IMR-90 (cell line): ENCODE measurements around the gene SLC4A4. TPM values are rescaled to one million over a fixed set of nuclear protein-coding genes. Genes with fewer than 3 reads are reported as not detected.
A peak's percentile ranks its signal among the peaks of the same experiment; 100 is the strongest.

Experiments
- ATAC-seq: fragments of 200-7000 bp; cut with Tn5 transposase; 2 replicates; pipeline ENCODE4 v1.9.1; 2020; ENCODE audit warnings: low read depth, mild to moderate bottlenecking, moderate library complexity
- BruUV-seq: library from RNA; stranded (reverse); fragments of 400-500 nt; replicated peaks from 2 replicates; lab custom pipeline; 2021; lab: Mats Ljungman, UMichigan
- CTCF ChIA-PET: fragments of 300-600 bp; formaldehyde crosslinking; extraction: SDS; loops from one replicate; lab custom pipeline; 2021; ENCODE audit warnings: antibody characterized with exemption; lab: Yijun Ruan, JAX
- POLR2A ChIA-PET: fragments of 300-600 bp; sonication (Branson Sonifier 250); formaldehyde crosslinking; loops from one replicate; lab custom pipeline; 2022; ENCODE audit warnings: antibody characterized with exemption; ENCODE audit not compliant: unreplicated experiment; lab: Charles Lee
- DNase-seq: peaks from one replicate; pipeline ENCODE4 v3.0.0; 2013
- H2AFZ ChIP-seq: replicated peaks from 2 replicates; pipeline ENCODE3; 2013; ENCODE audit warnings: low read length, mild to moderate bottlenecking; ENCODE audit not compliant: poor library complexity
- H2AK5ac ChIP-seq: 2 replicates; pipeline ENCODE4 v1.6.1; 2013; ENCODE audit warnings: low read depth, low read length, inconsistent platforms
- H2AK9ac ChIP-seq: replicated peaks from 2 replicates; pipeline ENCODE3; 2013; ENCODE audit warnings: mild to moderate bottlenecking, low read depth, low read length, moderate library complexity; ENCODE audit not compliant: poor library complexity
- H2BK120ac ChIP-seq: 2 replicates; pipeline ENCODE4 v1.6.1; 2013; ENCODE audit warnings: low read depth, low read length, inconsistent platforms
- H2BK15ac ChIP-seq: 3 replicates; pipeline ENCODE4 v1.6.1; 2013; ENCODE audit warnings: low read depth, low read length, inconsistent platforms
- H2BK20ac ChIP-seq: 2 replicates; pipeline ENCODE4 v1.6.1; 2013; ENCODE audit warnings: low read depth, mild to moderate bottlenecking, inconsistent platforms, low read length, moderate library complexity
- H2BK5ac ChIP-seq: 2 replicates; pipeline ENCODE4 v1.6.1; 2013; ENCODE audit warnings: mild to moderate bottlenecking, low read depth, low read length, inconsistent platforms; ENCODE audit not compliant: poor library complexity, severe bottlenecking
- H3K14ac ChIP-seq: replicated peaks from 2 replicates; pipeline ENCODE4 v1.6.1; 2013; ENCODE audit warnings: low read depth, low read length, inconsistent platforms
- H3K18ac ChIP-seq: 2 replicates; pipeline ENCODE4 v1.6.1; 2013; ENCODE audit warnings: low read depth, low read length, control low read depth
- H3K23ac ChIP-seq: 2 replicates; pipeline ENCODE4 v1.6.1; 2013; ENCODE audit warnings: low read depth, low read length, inconsistent platforms
- H3K27ac ChIP-seq: 2 replicates; pipeline ENCODE4 v1.5.1; 2013; ENCODE audit warnings: mild to moderate bottlenecking, control low read depth, low read length; ENCODE audit not compliant: insufficient read depth
- H3K27me3 ChIP-seq: 2 replicates; pipeline ENCODE4 v1.6.1; 2013; ENCODE audit warnings: low read length; ENCODE audit not compliant: control insufficient read depth, insufficient read depth
- H3K36me3 ChIP-seq: 2 replicates; pipeline ENCODE4 v1.6.1; 2013; ENCODE audit warnings: low read length, mixed read lengths; ENCODE audit not compliant: control insufficient read depth, insufficient read depth
- H3K4ac ChIP-seq: 2 replicates; pipeline ENCODE4 v1.6.1; 2013; ENCODE audit warnings: low read depth, low read length, inconsistent platforms
- H3K4me1 ChIP-seq: 2 replicates; pipeline ENCODE4 v1.6.1; 2013; ENCODE audit warnings: low read length, mixed read lengths; ENCODE audit not compliant: control insufficient read depth, insufficient read depth
- H3K4me2 ChIP-seq: 2 replicates; pipeline ENCODE4 v1.6.1; 2013; ENCODE audit warnings: low read depth, mild to moderate bottlenecking, control low read depth, low read length, moderate library complexity
- H3K4me3 ChIP-seq: 2 replicates; pipeline ENCODE4 v1.5.1; 2013; ENCODE audit warnings: low read depth, mild to moderate bottlenecking, control low read depth, low read length, moderate library complexity; ENCODE audit not compliant: insufficient read depth
- H3K56ac ChIP-seq: 2 replicates; pipeline ENCODE4 v1.6.1; 2013; ENCODE audit warnings: low read length, inconsistent platforms; ENCODE audit not compliant: insufficient read depth; ENCODE audit errors: extremely low read depth
- H3K79me1 ChIP-seq, 2 experiments: 2 replicates each; pipeline ENCODE4 v1.6.1; 2013; ENCODE audit warnings: low read length in 2 of 2, inconsistent platforms in 1 of 2, low read depth in 1 of 2
- H3K9ac ChIP-seq: 2 replicates; pipeline ENCODE4 v1.6.1; 2013; ENCODE audit warnings: low read depth, low read length, control low read depth
- H3K9me1 ChIP-seq: 2 replicates; pipeline ENCODE4 v1.6.1; 2013; ENCODE audit warnings: low read length, inconsistent platforms; ENCODE audit not compliant: insufficient read depth
- H3K9me3 ChIP-seq: 2 replicates; pipeline ENCODE4 v1.6.1; 2013; ENCODE audit warnings: low read length; ENCODE audit not compliant: control insufficient read depth, insufficient read depth
- H4K20me1 ChIP-seq: 2 replicates; pipeline ENCODE4 v1.6.1; 2013; ENCODE audit warnings: low read length, inconsistent platforms; ENCODE audit not compliant: insufficient read depth
- H4K5ac ChIP-seq: 2 replicates; pipeline ENCODE4 v1.6.1; 2013; ENCODE audit warnings: mild to moderate bottlenecking, low read depth, low read length, control low read depth
- H4K8ac ChIP-seq, 2 experiments: 2 replicates each; pipeline ENCODE4 v1.6.1; 2013; ENCODE audit warnings: low read depth in 2 of 2, low read length in 2 of 2, control low read depth in 1 of 2, inconsistent platforms in 1 of 2
- H4K91ac ChIP-seq: 2 replicates; pipeline ENCODE4 v1.6.1; 2013; ENCODE audit warnings: low read depth, low read length, inconsistent platforms; ENCODE audit not compliant: insufficient read depth
- CTCF ChIP-seq: conservative IDR thresholded peaks from 2 replicates; pipeline ENCODE4 v1.5.1; 2012; ENCODE audit warnings: mild to moderate bottlenecking, low read depth, low read length, improper control_type of control experiment
- FOS ChIP-seq: fragments of 150-350 bp; IDR thresholded peaks from 2 replicates; pipeline ENCODE4 v1.6.1; 2016; ENCODE audit warnings: low read depth, low read length
- NFE2L2 ChIP-seq: fragments of 150-350 bp; IDR thresholded peaks from 2 replicates; pipeline ENCODE4 v1.6.1; 2016; ENCODE audit warnings: low read depth, mild to moderate bottlenecking, low read length
- WGBS, 2 experiments: methylation state at CpG; one replicate each; pipeline versions ENCODE4 v1.1.5 to v1.1.7; 2013; ENCODE audit warnings: missing lambda C conversion rate in 2 of 2; ENCODE audit not compliant: insufficient read length in 1 of 2; ENCODE audit errors: extremely low coverage in 2 of 2; 5-methylcytosine and 5-hydroxymethylcytosine counted together
- dilution Hi-C: fragments of 300-500 bp; cut with HindIII; formaldehyde crosslinking; loops from one replicate; pipeline ENCODE4 v1.14.3; 2018; ENCODE audit warnings: low sequenced_read_pairs; ENCODE audit not compliant: unreplicated experiment
- in situ Hi-C: fragments of 300-500 bp; cut with MboI; formaldehyde crosslinking; loops from 3 replicates; pipeline ENCODE4 v1.14.3; 2019; ENCODE audit warnings: low sequenced_read_pairs, inconsistent platforms, mixed read lengths
- intact Hi-C: fragments of 100-400 bp; cut with micrococcal nuclease; formaldehyde crosslinking; loops from 2 replicates; pipeline ENCODE4 v1.10.0; 2022
- polyA plus RNA-seq, 3 experiments: library from polyadenylated mRNA; depleted of rRNA; stranded (reverse); fragments of >200 nt; gene quantifications; 2 replicates each; pipeline ENCODE4 v1.2.3, GENCODE V29; 2012; ENCODE audit warnings: low replicate concordance in 1 of 3
- total RNA-seq: library from RNA; depleted of rRNA; stranded (reverse); fragments of >200 nt; gene quantifications from 2 replicates; pipeline ENCODE4 v1.2.3, GENCODE V29; 2012

SLC4A4 gene
- total and polyA plus RNA-seq, 2 of the 4 experiments (the other 2 are of a cell fraction) = 5.6 to 16.8 TPM

- DNase-seq (no peak), ATAC-seq (no peak)
- Histone ChIP-seq H2BK20ac (no peak overlapping the region), H3K27me3 (no peaks in the 10 kb centered on the region), H3K79me1 (peaks cover 2 to 7% of the 10 kb centered on the region in 2 experiments; a peak in 1 of 4 replicates), H4K20me1 (no peaks in the 10 kb centered on the region), H4K8ac (no peak overlapping the region), H2BK5ac (no peak overlapping the region), H3K9me1 (no peaks in the 10 kb centered on the region; the same call in 1 of the 2 replicates), H3K36me3 (peaks cover 9% of the 10 kb centered on the region), H2AFZ (no peak overlapping the region), H3K9me3 (no peaks in the 10 kb centered on the region), H3K9ac (no peak overlapping the region), H3K4me1 (peaks cover 3% of the 10 kb centered on the region; the same call in 1 of the 2 replicates), H2BK120ac (no peak overlapping the region), H2BK15ac (no peak overlapping the region), H4K91ac (no peak overlapping the region), H3K4ac (no peak overlapping the region), H3K23ac (no peak overlapping the region), H3K18ac (peak overlapping the region; percentile 44; the same call in 1 of the 2 replicates), H3K14ac (no peak overlapping the region), H3K56ac (no peak overlapping the region), H2AK5ac (no peak overlapping the region), H3K4me3 (no peak overlapping the region), H4K5ac (peak overlapping the region; percentile 40; the same call in 1 of the 2 replicates), H3K4me2 (no peak overlapping the region), H3K27ac (no peak overlapping the region), H2AK9ac (no peak overlapping the region)
- BruUV-seq = no TSS peak
- 100% methylated on average over 1 of the region's 7 CpGs; no CpG with 5 or more reads in 1 of the 2 experiments for WGBS, 2 experiments
- POLR2A ChIA-PET = no interaction called here
- intact Hi-C loops = no loop called here
- TF ChIP-seq CTCF = no peak
- no peak for TF ChIP-seq NFE2L2
- no peak for TF ChIP-seq FOS
- in situ Hi-C loops = no loop called here
- dilution Hi-C loops = no loop called here
- CTCF ChIA-PET = no interaction called here
These were observed 163.2 kb downstream of the SLC4A4 start for GRCh38 chr4:71501992-71502391.
